MCF 10A (cell line): ENCODE data around the gene YLPM1. TPM values are rescaled to one million over a fixed set of nuclear protein-coding genes. Genes with fewer than 3 reads are reported as not detected.

ENCODE experiments used
- BruUV-seq: library from RNA; stranded (reverse); fragments of 400-500 nt; replicated peaks from 2 replicates; lab custom pipeline; 2021; lab: Mats Ljungman, UMichigan
- CTCF ChIA-PET: fragments of 300-600 bp; sonication (Branson Sonifier 250); formaldehyde crosslinking; extraction: SDS; loops from one replicate; lab custom pipeline; 2021; ENCODE audit warnings: antibody characterized with exemption, inconsistent platforms; lab: Yijun Ruan, JAX
- POLR2A ChIA-PET: fragments of 300-600, 350-650 bp; sonication (Branson Sonifier 250); formaldehyde crosslinking; extraction: SDS; loops from one replicate; lab custom pipeline; 2020; ENCODE audit warnings: antibody characterized with exemption, inconsistent platforms; lab: Yijun Ruan, JAX
- DNase-seq: peaks from one replicate; pipeline ENCODE4 v3.0.0-alpha.2; 2018; ENCODE audit not compliant: unreplicated experiment
- H3K27ac Mint-ChIP-seq: one replicate; pipeline ENCODE4 v1.8.0; 2022; ENCODE audit warnings: mild to moderate bottlenecking, low read depth, mixed read lengths; ENCODE audit not compliant: unreplicated experiment
- H3K27me3 Mint-ChIP-seq: one replicate; pipeline ENCODE4 v1.8.0; 2022; ENCODE audit warnings: mixed read lengths; ENCODE audit not compliant: insufficient read depth, unreplicated experiment
- H3K36me3 Mint-ChIP-seq: one replicate; pipeline ENCODE4 v1.8.0; 2022; ENCODE audit warnings: mild to moderate bottlenecking, moderate library complexity, mixed read lengths; ENCODE audit not compliant: insufficient read depth, unreplicated experiment
- H3K4me1 Mint-ChIP-seq: one replicate; pipeline ENCODE4 v1.8.0; 2022; ENCODE audit warnings: mixed read lengths; ENCODE audit not compliant: insufficient read depth, unreplicated experiment
- H3K4me3 Mint-ChIP-seq: one replicate; pipeline ENCODE4 v1.8.0; 2022; ENCODE audit warnings: mild to moderate bottlenecking, moderate library complexity, mixed read lengths; ENCODE audit not compliant: unreplicated experiment
- H3K9me3 Mint-ChIP-seq: one replicate; pipeline ENCODE4 v1.8.0; 2022; ENCODE audit warnings: mixed read lengths; ENCODE audit not compliant: unreplicated experiment
- CTCF ChIP-seq: fragments of 200-600 bp; IDR thresholded peaks from one replicate; pipeline ENCODE4 v1.8.0; 2022; ENCODE audit warnings: antibody characterized with exemption, mild to moderate bottlenecking; ENCODE audit not compliant: unreplicated experiment
- intact Hi-C: fragments of 100-400 bp; cut with micrococcal nuclease; formaldehyde crosslinking; loops from 2 replicates; pipeline ENCODE4 v1.14.1; 2022
- total RNA-seq: library from RNA; stranded (reverse); gene quantifications from 2 replicates; pipeline ENCODE4 v1.2.3, GENCODE V29; 2022

YLPM1 gene
- total RNA-seq, 1 experiment from 2014 or later, result 40.5 TPM

DNA sequence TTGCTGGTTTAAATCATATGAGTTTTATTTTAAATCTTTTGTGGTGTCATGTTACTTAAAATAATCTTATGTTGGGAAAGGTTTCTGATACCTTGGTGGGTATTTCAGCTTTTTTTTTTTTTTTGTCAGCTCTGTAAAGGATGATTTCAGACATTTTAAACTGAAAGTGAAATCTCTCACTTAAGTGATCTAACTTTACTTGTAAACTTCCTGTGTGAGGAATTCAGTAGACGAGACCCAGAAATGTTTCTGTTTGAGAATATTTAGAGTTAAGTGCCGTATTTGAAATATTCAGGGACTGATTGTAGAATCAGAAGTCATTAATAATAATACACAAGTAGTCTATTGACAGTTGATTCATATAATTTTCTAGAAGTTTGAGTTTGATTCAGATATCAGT is 75.0 kb downstream of the YLPM1 start:
- peaks cover 10% of the 10 kb centered on the region for H3K4me1 Mint-ChIP-seq
- H3K36me3 Mint-ChIP-seq, result peaks cover 73% of the 10 kb centered on the region
- H3K27me3 Mint-ChIP-seq, result no peaks in the 10 kb centered on the region
- CTCF ChIA-PET, result interaction anchor here (0.7 kb wide), 1 partner anchor 250 kb away, joined by 3 read pairs; no protein-coding TSS in a partner anchor
- TF ChIP-seq CTCF, result no peak
- H3K27ac Mint-ChIP-seq, result no peak overlapping the region
- H3K4me3 Mint-ChIP-seq, result no peak overlapping the region
- BruUV-seq, result no TSS peak
- intact Hi-C loops, result no loop called here
- POLR2A ChIA-PET, result no interaction called here
- no peaks in the 10 kb centered on the region for H3K9me3 Mint-ChIP-seq
- no peak for DNase-seq

GRCh38 chr14:74840603-74841030 is 77.5 kb downstream of the YLPM1 start:
- no peak for DNase-seq
- CTCF ChIA-PET, result interaction anchor here (0.7 to 2.8 kb wide), 3 partner anchors 20 to 313 kb away, joined by 3 to 11 read pairs (median 3); no protein-coding TSS in a partner anchor
- Mint-ChIP-seq H3K4me1 (peaks cover 15% of the 10 kb centered on the region), H3K9me3 (no peaks in the 10 kb centered on the region), H3K36me3 (peaks cover 55% of the 10 kb centered on the region), H3K27ac (no peak overlapping the region), H3K4me3 (no peak overlapping the region), H3K27me3 (no peaks in the 10 kb centered on the region)
- no peak for TF ChIP-seq CTCF
- POLR2A ChIA-PET, result no interaction called here
- intact Hi-C loops, result no loop called here
- BruUV-seq, result no TSS peak

- ChIA-PET CTCF (interaction anchor here (0.7 to 2.8 kb wide), 5 partner anchors 18 to 314 kb away, joined by 3 to 11 read pairs (median 3); no protein-coding TSS in a partner anchor), POLR2A (interaction anchor here (2.0 kb wide), 1 partner anchor 15 kb away, joined by 5 read pairs; no protein-coding TSS in a partner anchor)
- Mint-ChIP-seq H3K27ac (no peak overlapping the region), H3K36me3 (peaks cover 46% of the 10 kb centered on the region), H3K4me1 (peaks cover 11% of the 10 kb centered on the region), H3K4me3 (no peak overlapping the region), H3K9me3 (no peaks in the 10 kb centered on the region), H3K27me3 (no peaks in the 10 kb centered on the region)
- TF ChIP-seq CTCF, result no peak
- DNase-seq, result no peak
- BruUV-seq, result no TSS peak
- intact Hi-C loops, result no loop called here
These were observed 78.4 kb downstream of the YLPM1 start for GRCh38 chr14:74841230-74842207.

DNA sequence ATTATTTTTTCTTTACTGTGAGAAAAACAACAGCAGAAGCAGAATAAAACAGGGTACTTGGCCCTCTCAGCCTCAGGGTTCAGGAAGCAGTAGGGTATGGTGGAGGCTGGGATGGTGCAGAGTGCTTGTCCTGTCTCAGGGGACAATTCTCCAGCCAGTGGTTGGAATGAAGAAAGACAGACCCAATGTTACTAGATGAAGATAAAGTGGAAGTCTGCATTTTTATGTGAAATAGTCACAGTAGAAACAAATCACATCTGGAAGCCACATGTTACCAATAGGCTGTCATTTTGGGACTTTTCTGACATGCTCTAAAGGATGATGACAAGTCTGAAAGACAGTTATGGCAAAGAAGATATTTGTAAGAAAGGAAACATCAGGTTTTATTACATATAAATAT is 80.5 kb downstream of the YLPM1 start:
- H3K27ac Mint-ChIP-seq, result peak overlapping the region; percentile 16
- intact Hi-C loops, result no loop called here
- H3K36me3 Mint-ChIP-seq, result peaks cover 31% of the 10 kb centered on the region
- no peaks in the 10 kb centered on the region for H3K27me3 Mint-ChIP-seq
- no TSS peak for BruUV-seq
- peaks cover 9% of the 10 kb centered on the region for H3K4me1 Mint-ChIP-seq
- no peak overlapping the region for H3K4me3 Mint-ChIP-seq
- CTCF ChIA-PET, result no interaction called here
- TF ChIP-seq CTCF, result no peak
- no peaks in the 10 kb centered on the region for H3K9me3 Mint-ChIP-seq
- DNase-seq, result no peak
- POLR2A ChIA-PET, result interaction anchor here (0.7 to 1.4 kb wide), 2 partner anchors 9 to 89 kb away, joined by 3 to 4 read pairs; no protein-coding TSS in a partner anchor
